ENCODE data around the gene RUNX1.

RUNX1 gene

DNA sequence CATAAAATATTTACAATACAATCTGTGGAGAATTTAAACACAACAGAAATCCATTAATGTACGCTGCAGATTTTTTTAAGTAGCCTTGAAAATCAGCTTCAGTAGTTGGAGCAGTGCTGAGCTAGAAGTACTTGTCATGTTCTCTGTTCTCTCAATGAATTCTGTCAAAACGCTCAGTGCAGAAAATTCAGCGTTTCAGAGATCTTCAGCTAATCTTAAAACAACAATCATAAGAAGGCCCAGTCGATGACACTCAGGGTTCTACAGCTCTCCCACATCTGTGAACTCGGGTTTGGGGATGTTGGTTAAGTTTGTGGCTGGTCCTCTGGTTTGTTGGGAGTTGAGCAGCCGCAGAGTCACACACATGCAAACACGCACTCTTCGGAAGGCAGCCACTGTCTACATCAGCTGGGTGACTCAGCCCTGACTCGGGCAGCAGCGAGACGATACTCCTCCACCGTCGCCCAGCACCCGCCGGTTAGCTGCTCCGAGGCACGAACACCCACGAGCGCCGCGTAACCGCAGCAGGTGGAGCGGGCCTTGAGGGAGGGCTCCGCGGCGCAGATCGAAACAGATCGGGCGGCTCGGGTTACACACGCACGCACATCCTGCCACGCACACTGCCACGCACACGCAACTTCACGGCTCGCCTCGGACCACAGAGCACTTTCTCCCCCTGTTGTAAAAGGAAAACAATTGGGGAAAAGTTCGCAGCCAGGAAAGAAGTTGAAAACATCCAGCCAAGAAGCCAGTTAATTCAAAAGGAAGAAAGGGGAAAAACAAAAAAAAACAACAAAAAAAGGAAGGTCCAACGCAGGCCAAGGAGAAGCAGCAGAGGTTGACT lies 161.2 kb downstream of the RUNX1 start:
- DNase-seq (ENCODE audit: low read depth) = peak; percentile 94
- TF ChIP-seq, protein P1, sequence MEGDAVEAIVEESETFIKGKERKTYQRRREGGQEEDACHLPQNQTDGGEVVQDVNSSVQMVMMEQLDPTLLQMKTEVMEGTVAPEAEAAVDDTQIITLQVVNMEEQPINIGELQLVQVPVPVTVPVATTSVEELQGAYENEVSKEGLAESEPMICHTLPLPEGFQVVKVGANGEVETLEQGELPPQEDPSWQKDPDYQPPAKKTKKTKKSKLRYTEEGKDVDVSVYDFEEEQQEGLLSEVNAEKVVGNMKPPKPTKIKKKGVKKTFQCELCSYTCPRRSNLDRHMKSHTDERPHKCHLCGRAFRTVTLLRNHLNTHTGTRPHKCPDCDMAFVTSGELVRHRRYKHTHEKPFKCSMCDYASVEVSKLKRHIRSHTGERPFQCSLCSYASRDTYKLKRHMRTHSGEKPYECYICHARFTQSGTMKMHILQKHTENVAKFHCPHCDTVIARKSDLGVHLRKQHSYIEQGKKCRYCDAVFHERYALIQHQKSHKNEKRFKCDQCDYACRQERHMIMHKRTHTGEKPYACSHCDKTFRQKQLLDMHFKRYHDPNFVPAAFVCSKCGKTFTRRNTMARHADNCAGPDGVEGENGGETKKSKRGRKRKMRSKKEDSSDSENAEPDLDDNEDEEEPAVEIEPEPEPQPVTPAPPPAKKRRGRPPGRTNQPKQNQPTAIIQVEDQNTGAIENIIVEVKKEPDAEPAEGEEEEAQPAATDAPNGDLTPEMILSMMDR (IDR thresholded peaks at IDR 0.05; ENCODE audit: low read length, missing control alignments) = no peak
- H3K4me3 ChIP-seq (replicated peaks; ENCODE audit: low read depth, low read length) = peak overlapping the region; percentile 85

DNA sequence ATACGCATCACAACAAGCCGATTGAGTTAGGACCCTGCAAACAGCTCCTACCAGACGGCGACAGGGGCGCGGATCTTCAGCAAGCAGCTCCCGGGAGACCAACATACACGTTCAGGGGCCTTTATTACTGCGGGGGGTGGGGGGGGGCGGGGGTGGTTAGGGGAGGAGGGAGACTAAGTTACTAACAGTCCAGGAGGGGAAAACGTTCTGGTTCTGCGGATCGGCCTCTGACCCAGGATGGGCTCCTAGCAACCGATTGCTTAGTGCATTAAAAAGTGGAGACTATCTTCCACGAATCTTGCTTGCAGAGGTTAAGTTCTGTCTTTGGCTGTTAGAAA lies 162.0 kb downstream of the RUNX1 start:
- H3K4me3 ChIP-seq (replicated peaks; ENCODE audit: low read depth, low read length) = peak overlapping the region; percentile 85
- TF ChIP-seq, protein P1 (IDR thresholded peaks at IDR 0.05; ENCODE audit: low read length, missing control alignments) = no peak
- DNase-seq (ENCODE audit: low read depth) = peak; percentile 40

DNA sequence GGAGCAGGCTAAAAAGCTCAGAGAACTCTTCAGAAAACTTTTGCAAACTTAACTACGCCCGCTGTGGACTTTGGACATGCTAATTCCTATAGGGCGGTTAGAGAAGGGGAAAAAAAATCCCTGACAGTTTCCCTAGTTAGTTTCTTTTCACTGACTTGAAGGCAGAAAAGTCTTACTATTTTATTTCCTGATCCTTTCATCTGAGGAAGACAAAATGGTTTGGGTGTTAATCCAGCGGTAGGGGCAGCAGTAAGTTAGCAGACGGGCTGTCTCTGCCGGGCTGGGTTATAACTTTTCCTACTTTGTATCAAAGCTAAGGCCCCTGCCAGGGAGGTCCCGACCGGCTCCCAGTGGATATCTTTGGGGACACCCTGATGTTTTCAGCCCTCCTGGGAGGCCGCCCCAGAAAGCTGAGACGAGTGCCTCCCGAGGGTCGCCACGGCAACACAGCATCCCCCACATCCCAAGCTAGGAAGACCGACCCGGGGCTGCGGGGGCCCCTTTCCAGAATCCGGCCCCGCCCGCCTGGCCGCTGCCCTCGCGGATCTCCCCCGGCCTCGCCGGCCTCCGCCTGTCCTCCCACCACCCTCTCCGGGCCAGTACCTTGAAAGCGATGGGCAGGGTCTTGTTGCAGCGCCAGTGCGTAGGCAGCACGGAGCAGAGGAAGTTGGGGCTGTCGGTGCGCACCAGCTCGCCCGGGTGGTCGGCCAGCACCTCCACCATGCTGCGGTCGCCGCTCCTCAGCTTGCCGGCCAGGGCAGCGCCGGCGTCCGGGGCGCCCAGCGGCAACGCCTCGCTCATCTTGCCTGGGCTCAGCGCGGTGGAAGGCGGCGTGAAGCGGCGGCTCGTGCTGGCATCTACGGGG lies 162.6 kb downstream of the RUNX1 start:
- peak; percentile 54 for DNase-seq (ENCODE audit: low read depth)
- TF ChIP-seq, protein P1 (IDR thresholded peaks at IDR 0.05; ENCODE audit: low read length, missing control alignments) = peak; percentile 29

DNA sequence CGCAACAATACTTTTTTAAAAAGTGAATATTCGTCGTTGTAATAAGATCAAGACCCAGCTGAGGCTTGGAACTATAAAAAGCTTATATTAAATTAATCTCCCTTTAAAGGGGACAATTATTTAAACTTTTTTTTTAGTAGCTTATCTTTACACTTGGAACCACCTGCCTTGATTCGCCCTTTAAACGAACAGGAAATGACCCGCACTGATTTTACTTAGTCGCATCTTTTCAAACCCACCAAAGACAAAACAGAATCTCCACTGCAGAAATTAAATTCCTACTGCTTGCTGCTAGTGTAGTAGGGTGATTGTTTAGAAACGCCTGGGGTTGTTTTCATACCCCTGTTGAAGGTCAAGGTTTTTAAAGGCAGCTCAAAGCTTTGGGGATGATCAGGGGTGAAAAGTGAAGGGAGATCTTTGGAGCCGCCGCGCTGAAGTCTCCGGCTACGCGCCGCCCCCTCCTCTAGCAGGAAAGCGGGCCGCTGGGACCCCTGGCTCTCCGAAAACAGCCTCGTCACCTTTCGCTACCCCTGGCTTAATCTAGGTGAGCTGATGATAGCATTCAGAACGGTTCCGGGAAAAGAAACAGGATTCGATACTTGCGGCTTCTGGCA lies 163.4 kb downstream of the RUNX1 start:
- no peak for DNase-seq (ENCODE audit: low read depth)
- TF ChIP-seq, protein P1 (IDR thresholded peaks at IDR 0.05; ENCODE audit: low read length, missing control alignments) = no peak
- peak overlapping the region; percentile 85 for H3K4me3 ChIP-seq (replicated peaks; ENCODE audit: low read depth, low read length)

More for the DNA sequence above, 162.6 kb downstream of the RUNX1 start:
- H3K4me3 ChIP-seq (replicated peaks; ENCODE audit: low read depth, low read length) = peak overlapping the region; percentile 85

DNA sequence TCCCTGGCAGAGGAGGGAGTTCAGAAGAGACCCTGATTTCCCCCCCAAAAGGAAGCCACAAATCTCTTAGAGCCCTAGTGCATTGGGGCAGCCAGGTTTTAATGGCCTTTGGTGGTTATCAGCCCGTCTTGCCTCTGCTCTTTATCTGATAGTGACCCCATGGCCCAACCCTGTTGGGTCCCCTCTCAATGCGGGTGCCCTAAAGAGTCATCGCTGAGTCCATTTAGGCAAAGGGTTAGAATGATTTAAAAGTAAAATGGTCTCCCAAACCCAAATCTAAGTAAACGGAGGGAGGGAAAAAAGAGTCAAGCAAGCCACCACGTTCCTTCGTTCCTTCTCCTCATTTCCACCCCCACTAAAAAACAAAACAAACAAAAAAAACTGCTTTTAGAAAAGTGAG lies 164.0 kb downstream of the RUNX1 start:
- TF ChIP-seq, protein P1 (IDR thresholded peaks at IDR 0.05; ENCODE audit: low read length, missing control alignments) = no peak
- DNase-seq (ENCODE audit: low read depth) = no peak
- H3K4me3 ChIP-seq (replicated peaks; ENCODE audit: low read depth, low read length) = peak overlapping the region; percentile 85

DNA sequence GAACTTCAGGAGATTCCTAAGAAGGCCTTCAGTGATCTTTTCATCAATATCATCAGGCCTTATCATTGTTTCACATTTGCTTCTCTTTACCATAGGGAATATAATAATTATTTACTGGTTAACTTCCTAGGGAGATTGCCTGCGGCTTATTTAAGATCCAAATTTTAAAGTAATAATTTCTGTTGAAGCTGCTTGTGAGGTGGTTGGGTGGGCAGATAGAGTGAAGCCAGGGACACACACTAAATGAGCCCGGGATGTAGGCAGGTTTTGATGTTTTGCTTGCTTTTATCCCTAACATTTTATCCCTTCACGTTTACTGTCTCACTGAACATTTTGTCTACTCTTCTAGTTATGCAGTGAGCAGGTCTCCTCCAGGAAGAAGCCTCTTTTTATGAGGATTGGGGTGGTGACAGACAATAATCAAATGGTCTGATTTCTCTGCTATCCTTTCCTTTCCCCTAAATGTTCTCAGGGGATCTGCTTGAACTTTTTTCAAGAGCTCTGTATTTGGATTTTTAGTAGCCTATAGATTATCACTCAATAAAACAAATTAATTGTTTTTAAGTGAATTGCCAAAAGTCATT lies 164.7 kb downstream of the RUNX1 start:
- TF ChIP-seq, protein P1 (IDR thresholded peaks at IDR 0.05; ENCODE audit: low read length, missing control alignments) = no peak
- DNase-seq (ENCODE audit: low read depth) = no peak
- H3K4me3 ChIP-seq (replicated peaks; ENCODE audit: low read depth, low read length) = peak overlapping the region; percentile 85

All from fibroblast of pulmonary artery (primary cell).